ENCODE results near the gene NUP160.

GRCh38 chr11:47869544-47870393 is 21.6 kb upstream of the NUP160 start:
- TF ChIP-seq ZFP30 (CRISPR knock-in tag; IDR thresholded peaks at IDR 0.05): no peak
- no peak for TF ChIP-seq TCF4 (CRISPR knock-in tag; IDR thresholded peaks at IDR 0.05; ENCODE audit: borderline replicate concordance)
- no peak for TF ChIP-seq ZFP3 (CRISPR knock-in tag; IDR thresholded peaks at IDR 0.05)
- no peak for TF ChIP-seq CREB5 (CRISPR knock-in tag; IDR thresholded peaks at IDR 0.05; ENCODE audit: low read depth)
- TF ChIP-seq TSHZ2 (CRISPR knock-in tag; IDR thresholded peaks at IDR 0.05): no peak
- no peak for TF ChIP-seq SNAI2 (CRISPR knock-in tag; IDR thresholded peaks at IDR 0.05)
- TF ChIP-seq GLIS3 (CRISPR knock-in tag; IDR thresholded peaks at IDR 0.05): no peak
- TF ChIP-seq PATZ1 (CRISPR knock-in tag; IDR thresholded peaks at IDR 0.05; ENCODE audit: borderline replicate concordance): no peak
- no peak for TF ChIP-seq BACH2 (CRISPR knock-in tag; IDR thresholded peaks at IDR 0.05; ENCODE audit: borderline replicate concordance)
- no peak for TF ChIP-seq RARB (CRISPR knock-in tag; IDR thresholded peaks at IDR 0.05)
- TF ChIP-seq ZNF8 (CRISPR knock-in tag; IDR thresholded peaks at IDR 0.05): no peak
- no peak for TF ChIP-seq OSR1 (CRISPR knock-in tag; IDR thresholded peaks at IDR 0.05)
- no peak for TF ChIP-seq ESRRG (CRISPR knock-in tag; IDR thresholded peaks at IDR 0.05)
- TF ChIP-seq ZNF565 (CRISPR knock-in tag; conservative IDR thresholded peaks at IDR 0.05; ENCODE audit: low read depth): no peak
